ENCODE measurements around the gene GPATCH2.

DNA sequence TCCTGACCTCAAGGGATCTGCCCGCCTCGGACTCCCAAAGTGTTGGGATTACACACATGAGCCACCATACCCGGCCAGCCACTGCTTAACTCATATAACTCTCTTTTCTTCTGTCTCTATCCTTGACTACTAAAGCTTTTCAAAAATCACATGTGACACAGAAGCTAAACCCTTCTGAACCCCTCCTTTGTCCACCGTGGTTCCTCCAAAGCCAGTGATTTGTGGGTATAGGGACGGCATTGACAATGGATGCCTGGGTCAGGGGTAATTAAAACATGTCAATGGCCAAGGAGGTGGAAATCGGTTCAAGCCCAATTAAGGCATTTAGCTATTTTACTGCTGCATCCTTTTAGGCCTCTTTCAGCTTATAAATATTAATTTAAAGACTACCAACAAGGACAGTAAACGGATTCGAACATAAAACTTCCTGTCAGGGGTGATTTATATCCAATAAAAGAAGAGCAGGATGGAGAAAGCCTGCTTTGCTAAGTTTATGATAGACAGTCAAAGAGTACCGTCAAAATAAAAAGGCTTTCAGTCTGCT lies 242.3 kb downstream of the GPATCH2 start:
- TF ChIP-seq EZH2 (IDR thresholded peaks at IDR 0.05; ENCODE audit: borderline replicate concordance, low read length) = no peak
- TF ChIP-seq, protein P1, sequence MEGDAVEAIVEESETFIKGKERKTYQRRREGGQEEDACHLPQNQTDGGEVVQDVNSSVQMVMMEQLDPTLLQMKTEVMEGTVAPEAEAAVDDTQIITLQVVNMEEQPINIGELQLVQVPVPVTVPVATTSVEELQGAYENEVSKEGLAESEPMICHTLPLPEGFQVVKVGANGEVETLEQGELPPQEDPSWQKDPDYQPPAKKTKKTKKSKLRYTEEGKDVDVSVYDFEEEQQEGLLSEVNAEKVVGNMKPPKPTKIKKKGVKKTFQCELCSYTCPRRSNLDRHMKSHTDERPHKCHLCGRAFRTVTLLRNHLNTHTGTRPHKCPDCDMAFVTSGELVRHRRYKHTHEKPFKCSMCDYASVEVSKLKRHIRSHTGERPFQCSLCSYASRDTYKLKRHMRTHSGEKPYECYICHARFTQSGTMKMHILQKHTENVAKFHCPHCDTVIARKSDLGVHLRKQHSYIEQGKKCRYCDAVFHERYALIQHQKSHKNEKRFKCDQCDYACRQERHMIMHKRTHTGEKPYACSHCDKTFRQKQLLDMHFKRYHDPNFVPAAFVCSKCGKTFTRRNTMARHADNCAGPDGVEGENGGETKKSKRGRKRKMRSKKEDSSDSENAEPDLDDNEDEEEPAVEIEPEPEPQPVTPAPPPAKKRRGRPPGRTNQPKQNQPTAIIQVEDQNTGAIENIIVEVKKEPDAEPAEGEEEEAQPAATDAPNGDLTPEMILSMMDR (IDR thresholded peaks at IDR 0.05; ENCODE audit: low read length) = no peak
